ENCODE measurements around the gene RWDD3. TPM values are rescaled to one million over a fixed set of nuclear protein-coding genes. Genes with fewer than 3 reads are reported as not detected.

Gene RWDD3
- total and polyA plus RNA-seq, 9 donors = 9.7 to 18.0 (median 15.7) TPM

- Histone ChIP-seq H3K9me3 (no peaks in the 10 kb centered on the region), H3K27ac (no peak overlapping the region), H3K36me3 (no peaks in the 10 kb centered on the region), H3K27me3 (no peaks in the 10 kb centered on the region), H3K4me3 (no peak overlapping the region), H3K4me1 (ENCODE audit: insufficient read depth) (no peaks in the 10 kb centered on the region)
- TF ChIP-seq POLR2A (IDR thresholded peaks at IDR 0.05) (no peak), EP300 (IDR thresholded peaks at IDR 0.05) (no peak)
- TF ChIP-seq, protein P1, sequence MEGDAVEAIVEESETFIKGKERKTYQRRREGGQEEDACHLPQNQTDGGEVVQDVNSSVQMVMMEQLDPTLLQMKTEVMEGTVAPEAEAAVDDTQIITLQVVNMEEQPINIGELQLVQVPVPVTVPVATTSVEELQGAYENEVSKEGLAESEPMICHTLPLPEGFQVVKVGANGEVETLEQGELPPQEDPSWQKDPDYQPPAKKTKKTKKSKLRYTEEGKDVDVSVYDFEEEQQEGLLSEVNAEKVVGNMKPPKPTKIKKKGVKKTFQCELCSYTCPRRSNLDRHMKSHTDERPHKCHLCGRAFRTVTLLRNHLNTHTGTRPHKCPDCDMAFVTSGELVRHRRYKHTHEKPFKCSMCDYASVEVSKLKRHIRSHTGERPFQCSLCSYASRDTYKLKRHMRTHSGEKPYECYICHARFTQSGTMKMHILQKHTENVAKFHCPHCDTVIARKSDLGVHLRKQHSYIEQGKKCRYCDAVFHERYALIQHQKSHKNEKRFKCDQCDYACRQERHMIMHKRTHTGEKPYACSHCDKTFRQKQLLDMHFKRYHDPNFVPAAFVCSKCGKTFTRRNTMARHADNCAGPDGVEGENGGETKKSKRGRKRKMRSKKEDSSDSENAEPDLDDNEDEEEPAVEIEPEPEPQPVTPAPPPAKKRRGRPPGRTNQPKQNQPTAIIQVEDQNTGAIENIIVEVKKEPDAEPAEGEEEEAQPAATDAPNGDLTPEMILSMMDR (IDR thresholded peaks at IDR 0.05) = no peak
- DNase-seq = no peak
- intact Hi-C loops (cut with DNase I) = no loop called here
- WGBS, 3 donors = 94 to 100% (median 97%) methylated on average over 2 of the region's 2 CpGs
These were observed 27.5 kb upstream of the RWDD3 start for GRCh38 chr1:95206514-95206913.

DNA sequence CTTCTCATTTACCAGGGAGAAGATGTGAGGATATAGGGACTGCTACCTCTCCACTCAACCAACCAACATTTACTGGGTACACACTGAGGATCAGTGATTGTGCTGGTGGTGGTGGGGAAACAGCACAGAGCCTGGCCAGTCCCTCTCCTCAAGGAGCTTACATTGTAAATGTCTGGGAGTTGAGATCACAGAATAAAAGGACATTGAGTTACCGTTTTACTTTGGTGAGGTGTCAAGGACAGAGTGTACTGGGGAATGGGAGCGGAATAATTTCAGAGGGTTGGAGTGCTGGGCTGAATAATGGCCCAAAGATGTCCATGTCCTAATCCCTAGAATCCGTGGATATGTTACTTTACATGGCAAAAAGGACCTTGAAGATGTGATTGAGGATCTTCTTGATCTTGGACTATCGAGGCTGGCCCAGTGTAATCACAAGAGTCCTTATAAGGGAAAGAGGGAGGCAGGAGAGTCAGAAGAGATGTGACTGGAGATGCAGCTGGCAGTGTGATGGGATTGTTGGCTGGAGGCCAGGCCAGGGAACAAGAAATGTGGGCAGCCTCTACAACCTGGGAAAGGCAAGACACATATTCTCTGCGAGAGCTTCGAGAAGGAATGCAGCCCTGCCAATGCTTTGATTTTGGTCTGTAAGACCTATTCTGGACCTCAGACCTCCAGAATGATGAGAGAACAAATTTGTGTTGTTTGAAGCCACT lies 26.6 kb upstream of the RWDD3 start:
- Histone ChIP-seq H3K9me3 (no peaks in the 10 kb centered on the region), H3K27ac (no peak overlapping the region), H3K4me3 (no peak overlapping the region), H3K36me3 (no peaks in the 10 kb centered on the region), H3K27me3 (no peaks in the 10 kb centered on the region), H3K4me1 (ENCODE audit: insufficient read depth) (no peaks in the 10 kb centered on the region)
- TF ChIP-seq POLR2A (IDR thresholded peaks at IDR 0.05) (no peak), EP300 (IDR thresholded peaks at IDR 0.05) (no peak)
- whole genome bisulfite sequencing, 3 donors = 69 to 73% (median 72%) methylated on average over 6 of the region's 6 CpGs
- no peak for DNase-seq
- intact Hi-C loops (cut with DNase I) = no loop called here

DNA sequence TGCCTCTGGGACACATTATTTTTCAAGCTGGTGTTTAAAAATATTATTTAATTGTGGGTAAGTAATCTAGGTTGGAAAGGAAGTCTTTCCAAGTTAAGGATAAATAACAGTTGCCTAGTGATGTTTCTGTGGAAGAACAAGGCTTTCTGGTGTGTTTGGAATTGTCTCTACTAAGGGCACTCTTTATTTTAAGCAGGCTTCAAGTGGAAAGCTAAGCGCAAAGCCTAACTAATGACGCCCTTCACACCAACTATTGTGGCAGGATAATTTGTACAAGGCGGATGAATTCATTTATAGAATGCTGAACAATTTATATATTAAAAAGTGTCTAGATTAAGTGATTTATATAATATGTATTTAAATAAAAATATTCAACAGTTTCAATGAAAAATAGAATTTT lies 25.1 kb upstream of the RWDD3 start:
- no peak overlapping the region for H3K27ac ChIP-seq
- no peaks in the 10 kb centered on the region for H3K27me3 ChIP-seq
- H3K36me3 ChIP-seq = no peaks in the 10 kb centered on the region
- no peak for TF ChIP-seq POLR2A (IDR thresholded peaks at IDR 0.05)
- no peaks in the 10 kb centered on the region for H3K9me3 ChIP-seq
- no peak overlapping the region for H3K4me3 ChIP-seq
- H3K4me1 ChIP-seq (ENCODE audit: insufficient read depth) = no peaks in the 10 kb centered on the region
- no peak for DNase-seq
- intact Hi-C loops (cut with DNase I) = no loop called here
- 62 to 88% (median 79%) methylated on average over 3 of the region's 3 CpGs for WGBS, 3 donors

- no peak for DNase-seq
- Histone ChIP-seq H3K36me3 (no peaks in the 10 kb centered on the region), H3K27ac (no peak overlapping the region), H3K4me3 (no peak overlapping the region), H3K4me1 (ENCODE audit: insufficient read depth) (no peaks in the 10 kb centered on the region), H3K27me3 (no peaks in the 10 kb centered on the region), H3K9me3 (no peaks in the 10 kb centered on the region)
- intact Hi-C loops (cut with DNase I) = no loop called here
- TF ChIP-seq POLR2A (IDR thresholded peaks at IDR 0.05) = no peak
- TF ChIP-seq, protein P1 (IDR thresholded peaks at IDR 0.05) = no peak
- TF ChIP-seq EP300 (IDR thresholded peaks at IDR 0.05) = no peak
These were observed 24.7 kb upstream of the RWDD3 start for GRCh38 chr1:95209291-95209690.

GRCh38 chr1:95216292-95216990 lies 17.6 kb upstream of the RWDD3 start:
- Histone ChIP-seq H3K4me1 (ENCODE audit: insufficient read depth) (no peaks in the 10 kb centered on the region), H3K27me3 (no peaks in the 10 kb centered on the region), H3K9me3 (no peaks in the 10 kb centered on the region), H3K4me3 (no peak overlapping the region), H3K36me3 (no peaks in the 10 kb centered on the region), H3K27ac (no peak overlapping the region)
- no peak for DNase-seq
- intact Hi-C loops (cut with DNase I) = no loop called here
- TF ChIP-seq EP300 (IDR thresholded peaks at IDR 0.05) (no peak), POLR2A (IDR thresholded peaks at IDR 0.05) (no peak)
- 92 to 97% (median 94%) methylated on average over 14 of the region's 14 CpGs for WGBS, 3 donors

DNA sequence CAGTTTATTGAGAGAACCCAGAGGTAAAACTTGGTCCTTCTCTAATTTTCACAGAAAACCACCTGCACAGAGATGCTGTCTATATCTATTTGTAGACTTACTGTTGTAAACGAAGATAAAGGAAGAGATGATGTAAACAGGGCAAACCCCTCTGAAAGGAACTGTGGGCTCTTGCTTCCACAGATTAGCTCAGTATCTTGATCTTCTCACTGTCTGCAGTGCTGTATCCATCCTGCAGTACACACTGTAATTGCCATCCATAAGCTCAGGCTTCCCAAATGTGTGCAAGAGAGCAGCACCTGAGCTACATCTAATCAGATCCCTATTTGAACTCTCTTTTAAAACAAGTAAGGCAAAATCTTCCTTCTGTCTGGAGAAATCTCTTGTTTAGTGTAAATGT lies 16.6 kb upstream of the RWDD3 start:
- TF ChIP-seq EP300 (IDR thresholded peaks at IDR 0.05) = no peak
- TF ChIP-seq POLR2A (IDR thresholded peaks at IDR 0.05) = no peak
- TF ChIP-seq, protein P1 (IDR thresholded peaks at IDR 0.05) = no peak
- WGBS, 3 donors = 83 to 90% (median 89%) methylated on average over 1 of the region's 1 CpG
- H3K27ac ChIP-seq = no peak overlapping the region
- no peaks in the 10 kb centered on the region for H3K27me3 ChIP-seq
- H3K4me1 ChIP-seq (ENCODE audit: insufficient read depth) = no peaks in the 10 kb centered on the region
- H3K36me3 ChIP-seq = no peaks in the 10 kb centered on the region
- intact Hi-C loops (cut with DNase I) = no loop called here
- no peaks in the 10 kb centered on the region for H3K9me3 ChIP-seq
- no peak for DNase-seq
- no peak overlapping the region for H3K4me3 ChIP-seq
